PC-9 (cell line): ENCODE measurements around the gene CRYBG1. TPM values are rescaled to one million over a fixed set of nuclear protein-coding genes. Genes with fewer than 3 reads are reported as not detected.

ENCODE experiments used
- BruUV-seq: library from RNA; stranded (reverse); fragments of 400-500 nt; replicated peaks from 2 replicates; lab custom pipeline; 2021; lab: Mats Ljungman, UMichigan
- CTCF ChIA-PET: fragments of 300-600 bp; sonication (Branson Sonifier 250); formaldehyde crosslinking; loops from one replicate; lab custom pipeline; 2022; ENCODE audit warnings: antibody characterized with exemption; lab: Charles Lee
- POLR2A ChIA-PET: fragments of 300-600 bp; sonication (Branson Sonifier 250); formaldehyde crosslinking; loops from one replicate; lab custom pipeline; 2022; ENCODE audit warnings: antibody characterized with exemption; ENCODE audit not compliant: unreplicated experiment; lab: Charles Lee
- DNase-seq, 2 experiments: peaks; one replicate each; pipeline versions ENCODE4 v3.0.0 to v3.0.0-alpha.2; 2015 to 2022; ENCODE audit warnings: mixed read lengths in 1 of 2
- H2AFZ ChIP-seq: fragments of 200-600 bp; sonication (generic); 2 replicates; pipeline ENCODE4 v1.8.1; 2017; ENCODE audit warnings: antibody characterized with exemption
- H3F3A ChIP-seq: fragments of 200-600 bp; sonication (generic); 2 replicates; pipeline ENCODE4 v1.8.1; 2017; ENCODE audit warnings: antibody characterized with exemption, mild to moderate bottlenecking, low read depth; ENCODE audit not compliant: insufficient read depth
- H3K27ac ChIP-seq: fragments of 200-600 bp; sonication (generic); 2 replicates; pipeline ENCODE4 v1.6.1; 2016; ENCODE audit warnings: mixed run types
- H3K27me3 ChIP-seq: fragments of 200-600 bp; sonication (generic); 2 replicates; pipeline ENCODE4 v1.6.1; 2016; ENCODE audit warnings: low read depth, mixed run types; ENCODE audit not compliant: insufficient read depth
- H3K36me3 ChIP-seq: fragments of 200-600 bp; sonication (generic); 2 replicates; pipeline ENCODE4 v1.6.1; 2016; ENCODE audit warnings: low read depth, mixed run types
- H3K4me1 ChIP-seq: fragments of 200-600 bp; sonication (generic); replicated peaks from 2 replicates; pipeline ENCODE4 v1.6.1; 2016; ENCODE audit warnings: mixed run types; ENCODE audit not compliant: insufficient read depth
- H3K4me2 ChIP-seq: fragments of 200-600 bp; sonication (generic); 2 replicates; pipeline ENCODE4 v1.6.1; 2017; ENCODE audit warnings: mixed run types
- H3K4me3 ChIP-seq: fragments of 200-600 bp; sonication (generic); 2 replicates; pipeline ENCODE4 v1.6.1; 2016; ENCODE audit warnings: mixed run types
- H3K79me2 ChIP-seq: fragments of 200-600 bp; sonication (generic); 2 replicates; pipeline ENCODE4 v1.6.1; 2017; ENCODE audit warnings: low read depth, mixed run types
- H3K9me2 ChIP-seq: fragments of 200-600 bp; sonication (generic); 2 replicates; pipeline ENCODE4 v1.8.1; 2017; ENCODE audit warnings: mild to moderate bottlenecking; ENCODE audit not compliant: insufficient read depth
- H3K9me3 ChIP-seq: fragments of 200-600 bp; sonication (generic); 2 replicates; pipeline ENCODE4 v1.8.1; 2016; ENCODE audit warnings: low read depth; ENCODE audit not compliant: insufficient read depth
- H4K20me1 ChIP-seq: fragments of 200-600 bp; sonication (generic); 2 replicates; pipeline ENCODE4 v1.8.1; 2017; ENCODE audit not compliant: insufficient read depth
- EZH2 ChIP-seq: fragments of 200-600 bp; sonication (generic); IDR thresholded peaks from 2 replicates; pipeline ENCODE4 v1.8.0; 2017; ENCODE audit warnings: antibody characterized with exemption, low read depth
- intact Hi-C: fragments of 100-400 bp; cut with micrococcal nuclease; formaldehyde crosslinking; loops from one replicate; pipeline ENCODE4 v1.10.0; 2022; ENCODE audit not compliant: unreplicated experiment
- total RNA-seq: library from RNA; stranded (reverse); gene quantifications from 2 replicates; pipeline ENCODE4 v1.2.3, GENCODE V29; 2021
- TF ChIP-seq, protein P1 (sequence below): fragments of 200-600 bp; sonication (generic); conservative IDR thresholded peaks from 2 replicates; pipeline ENCODE4 v1.6.1; 2017; ENCODE audit warnings: mixed run types, antibody characterized with exemption, mild to moderate bottlenecking, moderate library complexity

Gene CRYBG1
- total RNA-seq, 1 experiment from 2014 or later, result 49.3 TPM

- H3K4me2 ChIP-seq, result no peak overlapping the region
- no peaks in the 10 kb centered on the region for H3K9me3 ChIP-seq
- no peak overlapping the region for H3K4me3 ChIP-seq
- no peak overlapping the region for H2AFZ ChIP-seq
- DNase-seq, result no peak
- H3K27me3 ChIP-seq, result no peaks in the 10 kb centered on the region
- peaks cover 5% of the 10 kb centered on the region; the same call in 1 of the 2 replicates for H3F3A ChIP-seq
- TF ChIP-seq, protein P1, sequence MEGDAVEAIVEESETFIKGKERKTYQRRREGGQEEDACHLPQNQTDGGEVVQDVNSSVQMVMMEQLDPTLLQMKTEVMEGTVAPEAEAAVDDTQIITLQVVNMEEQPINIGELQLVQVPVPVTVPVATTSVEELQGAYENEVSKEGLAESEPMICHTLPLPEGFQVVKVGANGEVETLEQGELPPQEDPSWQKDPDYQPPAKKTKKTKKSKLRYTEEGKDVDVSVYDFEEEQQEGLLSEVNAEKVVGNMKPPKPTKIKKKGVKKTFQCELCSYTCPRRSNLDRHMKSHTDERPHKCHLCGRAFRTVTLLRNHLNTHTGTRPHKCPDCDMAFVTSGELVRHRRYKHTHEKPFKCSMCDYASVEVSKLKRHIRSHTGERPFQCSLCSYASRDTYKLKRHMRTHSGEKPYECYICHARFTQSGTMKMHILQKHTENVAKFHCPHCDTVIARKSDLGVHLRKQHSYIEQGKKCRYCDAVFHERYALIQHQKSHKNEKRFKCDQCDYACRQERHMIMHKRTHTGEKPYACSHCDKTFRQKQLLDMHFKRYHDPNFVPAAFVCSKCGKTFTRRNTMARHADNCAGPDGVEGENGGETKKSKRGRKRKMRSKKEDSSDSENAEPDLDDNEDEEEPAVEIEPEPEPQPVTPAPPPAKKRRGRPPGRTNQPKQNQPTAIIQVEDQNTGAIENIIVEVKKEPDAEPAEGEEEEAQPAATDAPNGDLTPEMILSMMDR, result no peak
- no peak for TF ChIP-seq EZH2
- H3K36me3 ChIP-seq, result no peaks in the 10 kb centered on the region
- H3K79me2 ChIP-seq, result no peaks in the 10 kb centered on the region; the same call in 1 of the 2 replicates
- H3K4me1 ChIP-seq, result no peaks in the 10 kb centered on the region
- intact Hi-C loops, result no loop called here
- H3K9me2 ChIP-seq, result no peaks in the 10 kb centered on the region
- ChIA-PET CTCF (no interaction called here), POLR2A (no interaction called here)
- H4K20me1 ChIP-seq, result no peaks in the 10 kb centered on the region
- no peak overlapping the region for H3K27ac ChIP-seq
- no TSS peak for BruUV-seq
These were observed 27.4 kb downstream of the CRYBG1 start for GRCh38 chr6:106387875-106388274.

GRCh38 chr6:106390088-106390487 is 29.6 kb downstream of the CRYBG1 start:
- Histone ChIP-seq H3K27me3 (no peaks in the 10 kb centered on the region), H3K36me3 (no peaks in the 10 kb centered on the region), H3K4me2 (no peak overlapping the region), H4K20me1 (no peaks in the 10 kb centered on the region), H3K4me1 (peaks cover 7% of the 10 kb centered on the region; the same call in 1 of the 2 replicates), H3K27ac (no peak overlapping the region), H3K9me2 (no peaks in the 10 kb centered on the region), H3F3A (peaks cover 5% of the 10 kb centered on the region; the same call in 1 of the 2 replicates), H2AFZ (no peak overlapping the region), H3K9me3 (no peaks in the 10 kb centered on the region), H3K4me3 (no peak overlapping the region), H3K79me2 (no peaks in the 10 kb centered on the region; the same call in 1 of the 2 replicates)
- ChIA-PET POLR2A (no interaction called here), CTCF (interaction anchor here (1.0 kb wide), 1 partner anchor 29 kb away, joined by 3 read pairs; the partner anchor contains the start of gene CRYBG1)
- peak in 1 of 2 experiments; percentile 47 for DNase-seq
- intact Hi-C loops, result no loop called here
- BruUV-seq, result no TSS peak
- TF ChIP-seq, protein P1, result no peak
- TF ChIP-seq EZH2, result no peak

DNA sequence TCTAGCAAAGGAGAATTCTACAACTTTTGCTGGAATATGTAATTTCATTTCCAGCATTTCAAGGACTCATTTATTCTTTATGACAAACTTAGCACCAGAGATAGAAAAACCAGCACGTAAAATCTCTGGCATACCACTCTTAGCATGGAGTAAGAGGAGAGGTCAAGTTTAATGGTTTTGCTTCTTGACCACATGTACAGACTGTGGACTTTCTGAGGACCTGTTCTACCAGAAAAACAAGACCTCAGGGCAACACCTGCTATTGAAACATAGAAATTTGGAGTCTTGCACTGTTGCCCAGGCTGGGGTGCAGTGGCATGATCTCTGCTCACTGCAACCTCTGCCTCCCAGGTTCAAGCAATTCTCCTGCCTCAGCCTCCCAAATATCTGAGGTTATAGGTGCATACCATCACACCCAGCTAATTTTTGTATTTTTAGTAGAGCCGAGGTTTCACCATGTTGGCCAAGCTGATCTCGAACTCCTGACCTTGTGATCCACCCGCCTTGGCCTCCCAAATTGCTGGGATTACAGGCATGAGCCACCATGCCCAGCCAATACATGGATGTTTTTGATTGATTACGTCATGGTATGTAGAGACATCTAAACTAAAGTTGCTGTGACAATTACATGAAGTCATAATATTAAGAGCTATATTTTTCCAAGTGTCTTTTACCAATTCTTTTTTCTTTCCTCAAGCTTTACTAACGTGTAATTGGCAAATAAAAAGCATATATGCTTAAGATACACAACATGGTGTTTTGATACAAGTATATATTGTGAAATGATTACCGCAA is 36.1 kb downstream of the CRYBG1 start:
- peak in 1 of 2 experiments; percentile 69 for DNase-seq
- H3K27me3 ChIP-seq, result no peaks in the 10 kb centered on the region
- TF ChIP-seq, protein P1, result no peak
- no peak for TF ChIP-seq EZH2
- H3K4me2 ChIP-seq, result 0 out of 2 replicates have a peak overlapping the region, but pooled peaks have one; percentile 8
- no TSS peak for BruUV-seq
- CTCF ChIA-PET, result no interaction called here
- no peak overlapping the region for H3K4me3 ChIP-seq
- no peaks in the 10 kb centered on the region for H3K79me2 ChIP-seq
- peaks cover 4% of the 10 kb centered on the region; the same call in 1 of the 2 replicates for H3K36me3 ChIP-seq
- POLR2A ChIA-PET, result no interaction called here
- no peaks in the 10 kb centered on the region for H4K20me1 ChIP-seq
- no peak overlapping the region for H2AFZ ChIP-seq
- intact Hi-C loops, result no loop called here
- H3K4me1 ChIP-seq, result peaks cover 22% of the 10 kb centered on the region
- H3K9me2 ChIP-seq, result no peaks in the 10 kb centered on the region
- H3K9me3 ChIP-seq, result no peaks in the 10 kb centered on the region; the same call in 1 of the 2 replicates
- no peaks in the 10 kb centered on the region; the same call in 1 of the 2 replicates for H3F3A ChIP-seq
- H3K27ac ChIP-seq, result no peak overlapping the region
